Endothelial cell of umbilical vein (primary cell): ENCODE measurements around the gene EIF2B4. TPM values are rescaled to one million over a fixed set of nuclear protein-coding genes. Genes with fewer than 3 reads are reported as not detected.

ENCODE experiments used
- BruUV-seq: library from RNA; stranded (reverse); fragments of 400-500 nt; replicated peaks from 2 replicates; lab custom pipeline; 2021; lab: Mats Ljungman, UMichigan
- CTCF ChIA-PET: fragments of 300-600, 350-600 bp; sonication (Branson Sonifier 250); formaldehyde crosslinking; loops from one replicate; lab custom pipeline; 2021; ENCODE audit warnings: antibody characterized with exemption, inconsistent platforms; lab: Charles Lee
- POLR2A ChIA-PET: fragments of 300-600, 350-600 bp; sonication (Branson Sonifier 250); formaldehyde crosslinking; loops from one replicate; lab custom pipeline; 2021; ENCODE audit warnings: antibody characterized with exemption, inconsistent platforms; lab: Charles Lee
- DNase-seq: peaks from one replicate; pipeline ENCODE4 v3.0.0-alpha.2; 2011; ENCODE audit warnings: low read depth, low spot score
- FAIRE-seq: peaks from 2 replicates; lab custom pipeline; 2011; peaks lifted over from hg19 to GRCh38; lab: Jason Lieb, UNC
- H2AFZ ChIP-seq: 2 replicates; pipeline ENCODE4 v1.6.0; 2012; ENCODE audit warnings: low read depth, low read length, control low read depth, inconsistent platforms
- H3K27ac ChIP-seq: 2 replicates; pipeline ENCODE4 v1.5.1; 2011; ENCODE audit warnings: low read depth, mild to moderate bottlenecking, control low read depth, low read length, moderate library complexity; ENCODE audit not compliant: insufficient read depth
- H3K27me3 ChIP-seq, 2 experiments: 2 replicates each; pipeline versions ENCODE4 v1.6.0 to v1.6.1; 2011; ENCODE audit warnings: low read length in 2 of 2, mixed read lengths in 1 of 2; ENCODE audit not compliant: control insufficient read depth in 2 of 2, insufficient read depth in 2 of 2
- H3K36me3 ChIP-seq, 2 experiments: 2 replicates in 1 of 2; 3 replicates in 1 of 2; pipeline ENCODE4 v1.5.1; 2011; ENCODE audit warnings: low read length in 2 of 2, mild to moderate bottlenecking in 1 of 2, moderate library complexity in 1 of 2; ENCODE audit not compliant: control insufficient read depth in 2 of 2, insufficient read depth in 2 of 2; ENCODE audit errors: extremely low read depth in 1 of 2
- H3K4me1 ChIP-seq: 3 replicates; pipeline ENCODE4 v1.5.1; 2011; ENCODE audit warnings: mild to moderate bottlenecking, low read length; ENCODE audit not compliant: control insufficient read depth, insufficient read depth; ENCODE audit errors: extremely low read depth
- H3K4me2 ChIP-seq: 2 replicates; pipeline ENCODE4 v1.6.1; 2011; ENCODE audit warnings: low read length, control low read depth, mixed read lengths; ENCODE audit not compliant: insufficient read depth
- H3K4me3 ChIP-seq, 3 experiments: fragments of 200-600 bp in 1 of 3; sonication (generic), shearing (Covaris generic) in 1 of 3; replicated peaks in 1 of 3; 2 replicates each; pipeline ENCODE4 v1.5.1; 2011 to 2016; ENCODE audit warnings: control low read depth in 3 of 3, low read length in 3 of 3, mild to moderate bottlenecking in 2 of 3, inconsistent platforms in 1 of 3, low read depth in 1 of 3, moderate library complexity in 1 of 3; ENCODE audit not compliant: insufficient read depth in 1 of 3
- H3K79me2 ChIP-seq: 2 replicates; pipeline ENCODE4 v1.6.0; 2012; ENCODE audit warnings: low read length, inconsistent platforms; ENCODE audit not compliant: control insufficient read depth, insufficient read depth
- H3K9ac ChIP-seq: replicated peaks from 2 replicates; pipeline ENCODE3; 2011; ENCODE audit warnings: low read length, control low read depth; ENCODE audit not compliant: insufficient read depth; ENCODE audit errors: extremely low read depth
- H3K9me1 ChIP-seq: replicated peaks from 3 replicates; pipeline ENCODE4 v1.6.0; 2011; ENCODE audit warnings: mild to moderate bottlenecking, low read length; ENCODE audit not compliant: control insufficient read depth, insufficient read depth; ENCODE audit errors: extremely low read depth
- H3K9me3 ChIP-seq: replicated peaks from 2 replicates; pipeline ENCODE4 v1.5.1; 2012; ENCODE audit warnings: low read length, inconsistent platforms; ENCODE audit not compliant: control insufficient read depth, insufficient read depth
- H4K20me1 ChIP-seq: replicated peaks from 2 replicates; pipeline ENCODE3; 2011; ENCODE audit warnings: mild to moderate bottlenecking, low read length; ENCODE audit not compliant: control insufficient read depth, insufficient read depth; ENCODE audit errors: extremely low read depth
- CTCF ChIP-seq, 2 donors: IDR thresholded peaks; 1 replicate in 1 of 2; 2 replicates in 1 of 2; pipeline ENCODE4 v1.5.1; 2011; ENCODE audit warnings: low read length in 2 of 2, mild to moderate bottlenecking in 2 of 2, moderate library complexity in 2 of 2, control low read depth in 1 of 2, inconsistent platforms in 1 of 2, low read depth in 1 of 2; ENCODE audit not compliant: insufficient read depth in 1 of 2; ENCODE audit errors: extremely low read depth in 1 of 2
- MAX ChIP-seq: IDR thresholded peaks from 2 replicates; pipeline ENCODE4 v1.6.1; 2011; ENCODE audit not compliant: insufficient read depth, insufficient read length
- POLR2A ChIP-seq: IDR thresholded peaks from 2 replicates; pipeline ENCODE4 v1.6.1; 2012; ENCODE audit warnings: low read depth, mild to moderate bottlenecking, control low read depth, low read length
- dilution Hi-C: fragments of 300-500 bp; cut with MboI; formaldehyde crosslinking; loops from one replicate; pipeline ENCODE4 v1.15.0; 2019; ENCODE audit warnings: low sequenced_read_pairs; ENCODE audit not compliant: extremely low pct_ligation_motif_present
- intact Hi-C: fragments of 100-400 bp; cut with micrococcal nuclease; formaldehyde crosslinking; loops from one replicate; pipeline ENCODE4 v1.10.0; 2022
- polyA plus RNA-seq, 4 experiments: library from polyadenylated mRNA; depleted of rRNA in 3 of 4; stranded (reverse) in 3 of 4; unstranded in 1 of 4; fragments of >200 nt; gene quantifications; 2 replicates each; pipeline versions ENCODE4 v1.2.1 to v1.2.3, GENCODE V29; 2011 to 2012; ENCODE audit warnings: missing spikeins in 1 of 4
- total RNA-seq: library from RNA; stranded (reverse); gene quantifications from 2 replicates; pipeline ENCODE4 v1.2.3, GENCODE V29; 2021

The EIF2B4 gene
- total and polyA plus RNA-seq, 2 donors (not counting 3 experiments of a cell fraction or from before 2014, with no cell fraction given): 43.7 to 63.2 TPM

GRCh38 chr2:27407798-27408491 is 37.8 kb upstream of the EIF2B4 start:
- no TSS peak for BruUV-seq
- H3K9me3 ChIP-seq: no peaks in the 10 kb centered on the region
- POLR2A ChIA-PET: interaction anchor here (2.9 kb wide), 1 partner anchor 21 kb away, joined by 18 read pairs; the partner anchor contains the start of gene NRBP1
- TF ChIP-seq CTCF (IDR thresholded peaks at IDR 0.05; ENCODE audit: extremely low read depth in 1 of 2, insufficient read depth in 1 of 2, low read depth in 1 of 2, low read length in 2 of 2) (peak; percentile 49 to 56), MAX (no peak), POLR2A (no peak)
- no peaks in the 10 kb centered on the region for H3K9me1 ChIP-seq
- H3K4me1 ChIP-seq: peaks cover 20% of the 10 kb centered on the region
- peaks cover 2% of the 10 kb centered on the region for H4K20me1 ChIP-seq
- peak overlapping the region; percentile 85 for H3K9ac ChIP-seq
- H3K27me3 ChIP-seq: peaks cover 1 to 5% of the 10 kb centered on the region in 2 experiments
- H3K4me2 ChIP-seq: peak overlapping the region; percentile 99
- peak overlapping the region; percentile 71 to 90 (median 84) for H3K4me3 ChIP-seq
- FAIRE-seq (peak; percentile 89), DNase-seq (peak; percentile 75)
- H3K36me3 ChIP-seq: peaks cover 0 to 6% of the 10 kb centered on the region in 2 experiments
- peak overlapping the region; percentile 73 for H3K27ac ChIP-seq
- CTCF ChIA-PET: interaction anchor here (0.7 to 4.3 kb wide), 8 partner anchors 10 to 275 kb away, joined by 3 to 75 read pairs (median 5); partner anchors contain the start of genes GTF3C2, NRBP1, SLC4A1AP and SUPT7L
- dilution Hi-C loops: no loop called here
- intact Hi-C loops: loop anchor here (1.0 to 5.0 kb wide), 3 partner anchors 174 to 275 kb away; partner anchors contain the start of genes SLC4A1AP, SUPT7L and ZNF512
- no peak overlapping the region for H2AFZ ChIP-seq
- peaks cover 62% of the 10 kb centered on the region for H3K79me2 ChIP-seq
